22Rv1 (cell line): ENCODE results near the gene ENPP4.

Source experiments
- CTCF ChIP-seq: fragments of 450-650 bp; IDR thresholded peaks from 2 replicates; pipeline ENCODE4 v1.5.1; 2017; ENCODE audit warnings: mild to moderate bottlenecking
- ZFX ChIP-seq: fragments of 450-650 bp; IDR thresholded peaks from 2 replicates; pipeline ENCODE4 v1.6.1; 2017; ENCODE audit warnings: antibody characterized with exemption, borderline replicate concordance

- TF ChIP-seq CTCF (no peak), ZFX (no peak)
Measured at GRCh38 chr6:46186583-46186982, 56.8 kb downstream of the ENPP4 start.
